Measurements from ENCODE around the gene SRI. TPM values are rescaled to one million over a fixed set of nuclear protein-coding genes. Genes with fewer than 3 reads are reported as not detected.

The SRI gene
- total and polyA plus RNA-seq, 2 donors (not counting 3 experiments of a cell fraction or from before 2014, with no cell fraction given): 121 to 204 TPM

- POLR2A ChIA-PET: no interaction called here
- CTCF ChIA-PET: interaction anchor here (2.2 kb wide), 1 partner anchor 662 kb away, joined by 6 read pairs; no protein-coding TSS in a partner anchor
- Histone ChIP-seq H3K4me1 (ENCODE audit: control insufficient read depth, extremely low read depth, insufficient read depth, low read length) (no peaks in the 10 kb centered on the region), H2AFZ (ENCODE audit: low read depth, low read length) (no peak overlapping the region), H3K9me1 (replicated peaks; ENCODE audit: control insufficient read depth, extremely low read depth, insufficient read depth, low read length) (no peaks in the 10 kb centered on the region), H3K27me3 (ENCODE audit: control insufficient read depth in 2 of 2, insufficient read depth in 2 of 2, low read length in 2 of 2) (no peaks in the 10 kb centered on the region), H3K79me2 (ENCODE audit: control insufficient read depth, insufficient read depth, low read length) (no peaks in the 10 kb centered on the region), H3K27ac (ENCODE audit: insufficient read depth, low read depth, low read length) (no peak overlapping the region), H3K9me3 (replicated peaks; ENCODE audit: control insufficient read depth, insufficient read depth, low read length) (no peaks in the 10 kb centered on the region), H4K20me1 (replicated peaks; ENCODE audit: control insufficient read depth, extremely low read depth, insufficient read depth, low read length) (no peaks in the 10 kb centered on the region), H3K9ac (replicated peaks; ENCODE audit: extremely low read depth, insufficient read depth, low read length) (no peak overlapping the region), H3K36me3 (ENCODE audit: control insufficient read depth in 2 of 2, extremely low read depth in 1 of 2, insufficient read depth in 2 of 2, low read length in 2 of 2) (no peaks in the 10 kb centered on the region), H3K4me3 (replicated peaks in 1 of 3; ENCODE audit: insufficient read depth in 1 of 3, low read depth in 1 of 3, low read length in 3 of 3) (no peak overlapping the region), H3K4me2 (ENCODE audit: insufficient read depth, low read length) (no peak overlapping the region)
- no peak for FAIRE-seq
- no peak for DNase-seq (ENCODE audit: low read depth, low spot score)
- BruUV-seq (replicated peaks): no TSS peak
- dilution Hi-C loops (cut with MboI; ENCODE audit: extremely low pct_ligation_motif_present, low sequenced_read_pairs) (no loop called here), intact Hi-C loops (cut with micrococcal nuclease) (loop anchor here (2.0 kb wide), 1 partner anchor 369 kb away; no protein-coding TSS in a partner anchor)
- TF ChIP-seq CTCF (IDR thresholded peaks at IDR 0.05; ENCODE audit: extremely low read depth in 1 of 2, insufficient read depth in 1 of 2, low read depth in 1 of 2, low read length in 2 of 2): no peak
- TF ChIP-seq GATA2 (IDR thresholded peaks at IDR 0.05; ENCODE audit: insufficient read depth, insufficient read length, low read depth, low read length): no peak
- no peak for TF ChIP-seq JUN (IDR thresholded peaks at IDR 0.05; ENCODE audit: borderline replicate concordance, insufficient read depth, insufficient read length, low read depth)
- no peak for TF ChIP-seq POLR2AphosphoS5 (IDR thresholded peaks at IDR 0.05; ENCODE audit: insufficient read depth, low read depth, low read length)
- TF ChIP-seq FOS (IDR thresholded peaks at IDR 0.05; ENCODE audit: borderline replicate concordance, insufficient read depth, low read length): no peak
- TF ChIP-seq MAX (IDR thresholded peaks at IDR 0.05; ENCODE audit: insufficient read depth, insufficient read length): no peak
- TF ChIP-seq EZH2 (IDR thresholded peaks at IDR 0.05; ENCODE audit: borderline replicate concordance, low read depth, low read length, severe bottlenecking): no peak
These were observed 52.1 kb downstream of the SRI start for GRCh38 chr7:88167721-88168120.

All from endothelial cell of umbilical vein (primary cell).